ENCODE measurements around the gene ITSN1. TPM values are rescaled to one million over a fixed set of nuclear protein-coding genes. Genes with fewer than 3 reads are reported as not detected.

Gene ITSN1
- total and polyA plus RNA-seq, 8 donors = 6.0 to 83.5 (median 25.4) TPM

DNA sequence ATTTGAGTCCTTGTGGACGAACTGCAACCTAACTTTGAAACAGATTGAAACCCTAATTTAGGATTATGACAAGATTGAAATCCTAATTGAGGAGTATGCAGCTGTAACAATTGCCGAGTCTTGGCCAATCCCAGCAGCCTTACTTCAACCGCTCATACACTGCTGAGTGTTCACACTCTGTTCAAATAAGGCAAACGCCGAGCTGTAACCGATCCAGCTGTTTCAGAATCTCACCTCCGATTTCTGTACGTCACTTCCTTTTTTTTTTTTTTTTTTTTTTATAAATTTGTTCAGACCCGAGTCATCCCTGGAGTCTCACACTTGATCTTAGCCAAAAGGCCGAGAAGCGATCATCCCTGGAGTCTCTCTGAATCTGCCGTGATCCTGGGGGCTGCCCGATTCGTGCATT, 295.6 kb downstream of the ITSN1 start:
- no peak for TF ChIP-seq EP300 (IDR thresholded peaks at IDR 0.05)
- TF ChIP-seq, protein P1, sequence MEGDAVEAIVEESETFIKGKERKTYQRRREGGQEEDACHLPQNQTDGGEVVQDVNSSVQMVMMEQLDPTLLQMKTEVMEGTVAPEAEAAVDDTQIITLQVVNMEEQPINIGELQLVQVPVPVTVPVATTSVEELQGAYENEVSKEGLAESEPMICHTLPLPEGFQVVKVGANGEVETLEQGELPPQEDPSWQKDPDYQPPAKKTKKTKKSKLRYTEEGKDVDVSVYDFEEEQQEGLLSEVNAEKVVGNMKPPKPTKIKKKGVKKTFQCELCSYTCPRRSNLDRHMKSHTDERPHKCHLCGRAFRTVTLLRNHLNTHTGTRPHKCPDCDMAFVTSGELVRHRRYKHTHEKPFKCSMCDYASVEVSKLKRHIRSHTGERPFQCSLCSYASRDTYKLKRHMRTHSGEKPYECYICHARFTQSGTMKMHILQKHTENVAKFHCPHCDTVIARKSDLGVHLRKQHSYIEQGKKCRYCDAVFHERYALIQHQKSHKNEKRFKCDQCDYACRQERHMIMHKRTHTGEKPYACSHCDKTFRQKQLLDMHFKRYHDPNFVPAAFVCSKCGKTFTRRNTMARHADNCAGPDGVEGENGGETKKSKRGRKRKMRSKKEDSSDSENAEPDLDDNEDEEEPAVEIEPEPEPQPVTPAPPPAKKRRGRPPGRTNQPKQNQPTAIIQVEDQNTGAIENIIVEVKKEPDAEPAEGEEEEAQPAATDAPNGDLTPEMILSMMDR (IDR thresholded peaks at IDR 0.05) = no peak
- no peak for TF ChIP-seq POLR2AphosphoS5 (IDR thresholded peaks at IDR 0.05)
- no peak for TF ChIP-seq POLR2A (IDR thresholded peaks at IDR 0.05)
- no peaks in the 10 kb centered on the region for H3K36me3 ChIP-seq
- no peaks in the 10 kb centered on the region for H3K9me3 ChIP-seq
- intact Hi-C loops (cut with DNase I; ENCODE audit: low total_unique reads) = no loop called here
- DNase-seq = no peak
- no peaks in the 10 kb centered on the region for H3K27me3 ChIP-seq
- H3K4me3 ChIP-seq = no peak overlapping the region
- H3K27ac ChIP-seq = peak overlapping the region in 4 of 5 donors; percentile 1 to 77 (median 43)
- WGBS, 5 donors = 70 to 87% (median 86%) methylated on average over 14 of the region's 14 CpGs
- H3K4me1 ChIP-seq = peaks cover 0 to 18% (median 6%) of the 10 kb centered on the region in 4 donors

DNA sequence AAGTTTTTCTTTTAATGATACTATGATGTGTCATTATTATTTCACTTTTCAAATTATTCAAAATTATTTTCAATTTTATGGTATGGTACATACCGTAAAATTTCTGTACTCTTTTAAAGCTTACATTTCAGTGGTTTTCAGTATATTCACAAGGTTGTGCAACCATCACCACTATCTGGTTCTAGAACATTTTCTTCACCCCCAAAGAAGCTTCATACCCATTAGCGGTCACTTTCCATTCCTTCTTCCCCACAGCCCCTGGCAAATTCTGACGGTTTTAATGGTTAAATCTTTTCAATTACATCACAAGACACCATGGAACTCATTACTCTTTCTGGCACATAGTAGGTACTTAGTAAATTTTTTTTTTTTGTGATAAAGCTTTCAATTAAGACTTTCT, 296.1 kb downstream of the ITSN1 start:
- peak overlapping the region in 3 of 5 donors; percentile 1 to 77 (median 44) for H3K27ac ChIP-seq
- TF ChIP-seq, protein P1 (IDR thresholded peaks at IDR 0.05) = no peak
- TF ChIP-seq EP300 (IDR thresholded peaks at IDR 0.05) (no peak), POLR2AphosphoS5 (IDR thresholded peaks at IDR 0.05) (no peak), POLR2A (IDR thresholded peaks at IDR 0.05) (no peak)
- no peak overlapping the region for H3K4me3 ChIP-seq
- no peaks in the 10 kb centered on the region for H3K27me3 ChIP-seq
- no peak for DNase-seq
- no peaks in the 10 kb centered on the region for H3K36me3 ChIP-seq
- no peaks in the 10 kb centered on the region for H3K9me3 ChIP-seq
- peaks cover 0 to 17% (median 6%) of the 10 kb centered on the region in 4 donors for H3K4me1 ChIP-seq
- intact Hi-C loops (cut with DNase I; ENCODE audit: low total_unique reads) = no loop called here
- WGBS, 5 donors = 85 to 88% (median 85%) methylated on average over 3 of the region's 3 CpGs

DNA sequence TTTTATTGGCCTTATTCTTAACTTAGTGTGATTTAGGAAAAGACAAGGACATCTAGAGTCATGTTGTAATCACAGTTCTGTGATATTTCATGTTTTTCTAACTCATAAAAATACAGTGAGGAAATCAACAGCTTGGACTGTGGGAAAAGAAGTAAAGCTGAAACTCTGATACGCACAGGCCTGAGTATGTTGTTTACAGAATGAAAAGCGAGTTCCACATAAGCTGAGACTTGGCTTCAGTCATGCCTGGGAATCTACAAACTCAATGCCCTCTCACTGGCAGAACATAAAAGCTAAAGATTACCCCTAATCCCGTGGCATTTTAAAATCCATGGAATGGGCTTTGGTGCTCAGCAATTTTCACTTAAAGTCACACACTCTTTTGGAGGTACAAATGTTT, 296.9 kb downstream of the ITSN1 start:
- intact Hi-C loops (cut with DNase I; ENCODE audit: low total_unique reads) = no loop called here
- H3K27ac ChIP-seq = peak overlapping the region in 3 of 5 donors; percentile 44 to 77 (median 57)

DNA sequence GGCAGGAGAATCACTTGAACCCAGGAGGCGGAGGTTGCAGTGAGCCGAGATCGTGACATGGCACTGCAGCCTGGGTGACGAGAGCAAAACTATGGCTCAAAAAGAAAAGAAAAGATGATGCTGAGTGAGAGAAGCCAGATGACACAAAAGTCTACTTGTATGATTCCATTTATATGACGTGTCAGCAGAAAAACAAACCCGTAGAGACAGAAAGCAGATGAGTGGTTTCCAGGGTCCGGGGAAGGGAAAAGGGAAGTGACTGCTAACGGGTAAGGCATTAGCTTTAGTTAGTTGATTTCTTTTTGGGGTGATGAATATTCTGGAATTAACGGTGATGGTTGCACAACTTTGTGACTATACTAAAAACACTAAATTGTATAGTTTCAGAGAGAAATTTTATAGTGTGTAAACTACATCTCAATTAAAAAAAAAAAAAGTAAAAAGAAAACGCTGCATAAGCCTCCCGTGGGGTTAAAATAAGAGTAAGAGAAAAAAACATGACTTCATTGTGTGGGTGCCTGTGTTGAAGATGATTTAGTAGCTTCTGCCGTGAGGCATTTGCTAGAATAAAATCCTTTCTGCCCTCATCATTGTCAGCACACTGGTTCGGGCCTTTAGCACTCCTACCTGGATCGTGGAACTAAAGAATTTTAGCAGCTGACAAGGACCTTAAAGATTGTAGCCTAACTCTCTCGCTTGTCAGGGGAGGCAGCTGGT, 298.0 kb downstream of the ITSN1 start:
- 71 to 91% (median 89%) methylated on average over 15 of the region's 15 CpGs for WGBS, 5 donors
- Histone ChIP-seq H3K36me3 (no peaks in the 10 kb centered on the region), H3K4me3 (no peak overlapping the region), H3K27ac (peak overlapping the region in 4 of 5 donors; percentile 32 to 77 (median 50)), H3K27me3 (no peaks in the 10 kb centered on the region), H3K9me3 (no peaks in the 10 kb centered on the region), H3K4me1 (peaks cover 0 to 17% (median 6%) of the 10 kb centered on the region in 4 donors)
- intact Hi-C loops (cut with DNase I; ENCODE audit: low total_unique reads) = no loop called here
- DNase-seq = peak in 1 of 2 donors; percentile 54
- no peak for TF ChIP-seq POLR2A (IDR thresholded peaks at IDR 0.05)
- TF ChIP-seq POLR2AphosphoS5 (IDR thresholded peaks at IDR 0.05) = peak in 1 of 3 donors; percentile 48
- no peak for TF ChIP-seq EP300 (IDR thresholded peaks at IDR 0.05)

More for the DNA sequence above, 296.9 kb downstream of the ITSN1 start:
- Histone ChIP-seq H3K4me3 (no peak overlapping the region), H3K27me3 (no peaks in the 10 kb centered on the region), H3K36me3 (no peaks in the 10 kb centered on the region), H3K9me3 (no peaks in the 10 kb centered on the region), H3K4me1 (peaks cover 0 to 17% (median 6%) of the 10 kb centered on the region in 4 donors)
- TF ChIP-seq POLR2AphosphoS5 (IDR thresholded peaks at IDR 0.05) (no peak), EP300 (IDR thresholded peaks at IDR 0.05) (no peak), POLR2A (IDR thresholded peaks at IDR 0.05) (no peak)
- TF ChIP-seq, protein P1 (IDR thresholded peaks at IDR 0.05) = no peak
- WGBS, 5 donors = 39 to 77% (median 67%) methylated on average over 3 of the region's 3 CpGs
- DNase-seq = no peak

DNA sequence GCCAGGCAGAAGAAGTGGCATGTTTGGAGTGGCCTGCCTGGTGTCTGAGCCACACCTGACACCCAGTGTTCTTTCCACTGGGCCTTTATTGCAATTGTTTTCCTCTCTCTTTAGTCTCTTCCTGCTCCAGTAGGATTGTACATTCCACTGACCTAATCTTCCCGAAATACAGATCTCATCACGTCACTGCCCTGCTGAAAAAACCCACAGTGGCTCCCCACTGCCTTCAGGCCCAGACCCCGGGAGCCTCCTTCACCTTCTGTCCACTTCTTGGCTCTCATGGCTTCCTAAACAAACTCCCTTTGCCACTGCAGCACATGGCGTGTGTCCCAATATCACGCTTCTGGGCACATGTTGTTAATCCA, 298.6 kb downstream of the ITSN1 start:
- peak in 1 of 2 donors; percentile 28 for DNase-seq
- intact Hi-C loops (cut with DNase I; ENCODE audit: low total_unique reads) = no loop called here
- 62 to 86% (median 82%) methylated on average over 5 of the region's 5 CpGs for WGBS, 5 donors
- TF ChIP-seq POLR2AphosphoS5 (IDR thresholded peaks at IDR 0.05) (no peak), POLR2A (IDR thresholded peaks at IDR 0.05) (no peak), EP300 (IDR thresholded peaks at IDR 0.05) (no peak)
- TF ChIP-seq, protein P1 (IDR thresholded peaks at IDR 0.05) = no peak
- Histone ChIP-seq H3K36me3 (no peaks in the 10 kb centered on the region), H3K9me3 (no peaks in the 10 kb centered on the region), H3K4me1 (peaks cover 0 to 15% (median 6%) of the 10 kb centered on the region in 4 donors), H3K27ac (peak overlapping the region in 4 of 5 donors; percentile 32 to 77 (median 50)), H3K27me3 (no peaks in the 10 kb centered on the region), H3K4me3 (no peak overlapping the region)
